RWPE1 (cell line): ENCODE data around the gene RUNX1.

Source experiments
- CTCF ChIA-PET: fragments of 350-600 bp; sonication (Branson Sonifier 250); formaldehyde crosslinking; extraction: SDS; loops from one replicate; lab custom pipeline; 2021; lab: Yijun Ruan, JAX
- POLR2A ChIA-PET: fragments of 400-600 bp; formaldehyde crosslinking; extraction: SDS; loops from one replicate; lab custom pipeline; 2020; ENCODE audit warnings: antibody characterized with exemption; ENCODE audit not compliant: low non-redundant PET; lab: Yijun Ruan, JAX
- DNase-seq: peaks from one replicate; pipeline ENCODE4 v3.0.0; 2012; ENCODE audit warnings: low spot score
- H3K27ac ChIP-seq: fragments of 450-650 bp; 2 replicates; pipeline ENCODE4 v1.5.1; 2017
- CTCF ChIP-seq: fragments of 450-650 bp; conservative IDR thresholded peaks from 2 replicates; pipeline ENCODE4 v1.5.1; 2017; ENCODE audit warnings: low read depth, mild to moderate bottlenecking

RUNX1 gene

DNA sequence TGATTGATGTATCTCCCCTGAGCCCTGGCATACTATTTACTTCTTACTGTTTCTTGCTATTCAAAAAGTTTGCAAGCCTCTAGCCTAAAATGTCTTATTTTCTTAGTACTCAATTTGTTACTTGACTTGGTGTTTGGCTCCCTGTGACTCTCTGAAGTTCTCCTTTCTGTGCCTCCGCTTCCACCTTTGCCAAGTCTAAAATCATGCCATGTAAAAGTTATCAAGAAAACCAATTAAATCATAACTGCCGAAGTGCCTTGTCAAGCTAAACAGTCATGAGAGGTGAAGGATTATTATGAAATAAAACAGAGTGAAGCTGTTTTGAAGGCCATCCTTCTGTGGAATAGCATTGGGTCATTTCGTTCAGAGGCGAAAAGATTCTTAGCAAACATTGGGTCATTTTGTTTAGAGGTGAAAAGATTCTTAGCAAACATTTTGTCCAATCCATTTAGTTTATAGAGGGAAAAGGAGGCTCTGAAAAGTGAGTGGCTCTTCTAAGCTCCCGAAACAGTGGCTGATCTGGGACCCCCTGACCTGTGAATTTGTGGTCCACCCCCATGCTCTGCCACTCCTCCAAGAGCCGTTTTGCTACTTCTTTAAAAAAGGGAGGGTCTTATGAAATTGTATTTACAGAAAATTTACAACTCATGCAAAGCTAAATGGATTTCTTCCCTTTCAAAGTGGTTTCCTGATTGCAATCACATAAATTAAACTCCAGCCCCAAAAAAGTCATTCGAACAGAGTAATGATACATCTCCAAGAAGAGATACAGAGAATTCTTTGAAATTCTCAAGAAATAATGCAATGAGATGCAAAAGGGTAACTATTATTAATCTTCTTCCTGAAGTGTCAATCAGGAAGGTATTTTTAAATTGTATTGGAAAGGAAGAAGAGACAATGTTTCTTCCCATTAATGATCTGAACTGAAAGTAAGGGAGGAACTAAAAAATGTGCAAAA is 141.4 kb downstream of the RUNX1 start:
- ChIA-PET POLR2A (no interaction called here), CTCF (interaction anchor here (0.7 kb wide), 1 partner anchor 1326 kb away, joined by 3 read pairs; no protein-coding TSS in a partner anchor)
- no peak for DNase-seq
- no peak overlapping the region for H3K27ac ChIP-seq
- no peak for TF ChIP-seq CTCF

DNA sequence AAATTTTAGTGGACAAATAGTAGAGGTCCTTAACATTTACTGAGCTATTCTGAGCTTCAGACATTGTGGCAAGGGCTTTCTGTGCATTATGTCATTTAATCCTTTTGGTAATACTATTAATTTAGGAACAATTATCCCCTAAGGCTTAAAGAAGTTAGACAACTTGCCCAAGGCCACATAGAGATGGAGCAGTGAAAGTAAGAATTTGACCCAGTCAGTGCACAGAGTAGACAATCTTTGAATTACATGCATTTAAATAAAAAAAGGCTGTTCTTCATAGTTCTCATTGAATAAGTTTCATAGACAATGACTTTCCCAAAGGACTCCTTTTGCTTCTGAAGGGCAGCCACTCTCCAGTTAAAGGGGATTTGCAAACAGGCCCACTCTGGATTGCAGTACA is 142.7 kb downstream of the RUNX1 start:
- ChIA-PET CTCF (no interaction called here), POLR2A (no interaction called here)
- H3K27ac ChIP-seq = no peak overlapping the region
- no peak for TF ChIP-seq CTCF
- DNase-seq = no peak

- H3K27ac ChIP-seq = no peak overlapping the region
- DNase-seq = no peak
- no peak for TF ChIP-seq CTCF
- POLR2A ChIA-PET = interaction anchor here (0.6 kb wide), 1 partner anchor 488 kb away, joined by 3 read pairs; no protein-coding TSS in a partner anchor
- CTCF ChIA-PET = no interaction called here
These were observed 143.9 kb downstream of the RUNX1 start for GRCh38 chr21:34905218-34905537.

- no peak overlapping the region for H3K27ac ChIP-seq
- CTCF ChIA-PET = interaction anchor here (0.7 kb wide), 1 partner anchor 589 kb away, joined by 3 read pairs; no protein-coding TSS in a partner anchor
- TF ChIP-seq CTCF = no peak
- POLR2A ChIA-PET = interaction anchor here (0.6 kb wide), 1 partner anchor 489 kb away, joined by 3 read pairs; no protein-coding TSS in a partner anchor
- no peak for DNase-seq
These were observed 144.4 kb downstream of the RUNX1 start for GRCh38 chr21:34904526-34905217.

DNA sequence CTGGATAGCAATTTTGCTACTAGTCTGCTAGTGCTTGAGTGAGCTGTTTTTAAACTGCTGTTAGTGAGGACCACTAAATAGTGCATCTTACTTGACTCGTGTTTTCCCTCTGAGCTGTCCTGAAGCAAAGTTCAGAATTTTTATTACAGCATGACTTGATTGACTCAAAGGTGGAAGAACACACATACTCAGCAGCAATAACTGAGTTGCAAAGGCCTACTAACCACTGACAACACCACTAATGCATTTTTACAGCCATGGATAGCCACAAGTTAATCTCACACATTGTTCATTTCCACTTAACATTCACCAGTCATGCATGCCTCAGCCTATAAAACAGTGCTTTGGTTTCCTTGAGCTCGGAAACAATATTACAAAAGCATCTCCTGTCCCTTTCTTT is 148.7 kb downstream of the RUNX1 start:
- POLR2A ChIA-PET = no interaction called here
- no peak for DNase-seq
- CTCF ChIA-PET = interaction anchor here (0.6 to 1.4 kb wide), 2 partner anchors 10 to 651 kb away, joined by 4 read pairs; no protein-coding TSS in a partner anchor
- no peak for TF ChIP-seq CTCF
- no peak overlapping the region for H3K27ac ChIP-seq

DNA sequence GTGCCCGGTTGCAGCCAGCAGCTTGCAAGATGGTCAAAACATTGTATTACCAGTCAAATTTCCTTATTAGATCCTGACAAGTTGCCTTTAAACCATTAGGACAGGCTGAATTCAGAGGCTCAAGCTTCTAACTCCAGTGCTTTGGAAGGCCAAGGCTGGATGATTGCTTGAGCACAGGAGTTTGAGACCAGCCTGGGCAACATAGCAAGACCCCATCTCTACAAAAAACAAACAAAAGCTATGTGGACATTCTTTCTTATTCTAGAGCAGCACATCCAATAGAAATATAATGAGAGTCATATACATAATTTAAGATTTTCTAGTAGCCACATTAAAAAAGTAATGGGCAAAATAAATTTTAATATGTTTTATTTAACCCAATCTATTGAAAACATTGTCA is 149.3 kb downstream of the RUNX1 start:
- no peak overlapping the region for H3K27ac ChIP-seq
- ChIA-PET CTCF (interaction anchor here (0.6 to 1.4 kb wide), 5 partner anchors 9 to 976 kb away, joined by 3 to 4 read pairs (median 4); no protein-coding TSS in a partner anchor), POLR2A (no interaction called here)
- no peak for DNase-seq
- no peak for TF ChIP-seq CTCF
